ENCODE measurements around the gene CREB3L2. TPM values are rescaled to one million over a fixed set of nuclear protein-coding genes. Genes with fewer than 3 reads are reported as not detected.

Gene CREB3L2
- total and polyA plus RNA-seq, 10 of the 15 experiments (the other 5 are each of a cell fraction or from before 2014, with no cell fraction given): 6.4 to 67.1 (median 26.2) TPM

DNA sequence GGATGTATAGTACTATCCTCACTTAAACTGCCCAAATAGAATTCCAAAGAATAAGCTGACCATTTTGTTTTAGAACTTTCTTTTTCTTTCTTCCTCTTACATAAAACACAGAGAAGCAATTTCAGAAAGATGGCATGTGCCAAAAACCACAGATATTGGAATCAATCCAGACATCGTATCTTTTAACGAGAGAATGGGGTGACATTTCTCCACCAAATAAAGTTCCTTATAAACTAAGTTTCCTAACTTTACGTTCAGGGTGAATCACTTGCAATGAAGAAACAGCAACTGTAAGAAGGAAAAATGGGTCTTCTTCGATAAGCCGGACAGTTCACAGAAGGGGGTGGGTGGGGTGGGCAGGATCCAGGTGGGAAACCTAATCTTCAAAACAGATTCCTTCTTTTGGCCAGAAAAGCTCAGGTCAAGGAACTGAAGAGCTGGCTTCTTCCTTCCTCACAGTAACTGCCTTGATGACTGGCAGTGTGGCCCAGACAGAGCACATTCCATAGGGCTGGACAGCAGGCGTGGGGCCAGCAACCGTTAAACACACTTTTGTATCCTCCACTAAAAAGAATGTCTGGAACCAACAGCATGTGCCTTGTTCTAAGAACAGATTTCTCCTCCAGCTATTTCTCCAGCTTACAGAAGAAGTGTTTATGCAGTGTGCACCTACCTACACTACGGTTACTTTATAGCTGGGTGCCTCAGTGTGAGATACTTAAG is 31.5 kb downstream of the CREB3L2 start:
- H3K9me3 ChIP-seq (replicated peaks; ENCODE audit: control insufficient read depth, insufficient read depth, low read length): no peaks in the 10 kb centered on the region; the same call in 2 of the 3 replicates
- peaks cover 3 to 4% of the 10 kb centered on the region in 2 experiments; a peak in 2 of 4 replicates for H3K36me3 ChIP-seq (ENCODE audit: control insufficient read depth in 2 of 2, insufficient read depth in 2 of 2, low read length in 1 of 2)
- 66% methylated on average over 8 of the region's 8 CpGs for WGBS (ENCODE audit: insufficient coverage, insufficient replicate concordance, low lambda C conversion rate, missing lambda C conversion rate)
- peaks cover 14% of the 10 kb centered on the region for H3K4me1 ChIP-seq (ENCODE audit: control insufficient read depth, insufficient read depth, low read length)
- no peaks in the 10 kb centered on the region for H3K27me3 ChIP-seq (replicated peaks in 1 of 2; ENCODE audit: control insufficient read depth in 2 of 2, insufficient read depth in 2 of 2, low read length in 1 of 2)
- H2AFZ ChIP-seq (ENCODE audit: control insufficient read depth, low read depth, low read length): no peak overlapping the region
- H3K4me2 ChIP-seq (ENCODE audit: control insufficient read depth, insufficient read depth): no peak overlapping the region
- no peaks in the 10 kb centered on the region for H4K20me1 ChIP-seq (ENCODE audit: control insufficient read depth, insufficient read depth)
- SMC1A ChIA-PET (ENCODE audit: uncharacterized antibody, unreplicated experiment): interaction anchor here (1.4 to 3.3 kb wide), 3 partner anchors 11 to 29 kb away, joined by 5 to 16 read pairs (median 8); no protein-coding TSS in a partner anchor
- FAIRE-seq: no peak
- in situ Hi-C loops (cut with MboI): no loop called here
- H3K79me2 ChIP-seq (ENCODE audit: control insufficient read depth, insufficient read depth, low read length): peaks cover 84% of the 10 kb centered on the region
- RAD21 ChIA-PET (ENCODE audit: unreplicated experiment): interaction anchor here (0.6 to 1.3 kb wide), 2 partner anchors 11 to 159 kb away, joined by 3 to 5 read pairs; no protein-coding TSS in a partner anchor
- DNase-seq (ENCODE audit: low read depth, low spot score): no peak
- ATAC-seq: no peak
- CTCF ChIA-PET: interaction anchor here (0.7 to 1.2 kb wide), 2 partner anchors 12 to 607 kb away, joined by 3 read pairs; no protein-coding TSS in a partner anchor
- no peak overlapping the region for H3K27ac ChIP-seq (ENCODE audit: control insufficient read depth, insufficient read depth)
- intact Hi-C loops (cut with micrococcal nuclease; ENCODE audit: unreplicated experiment): no loop called here
- no peak overlapping the region for H3K4me3 ChIP-seq
- BruUV-seq (replicated peaks): no TSS peak
- POLR2A ChIA-PET: interaction anchor here (0.6 kb wide), 2 partner anchors 168 to 1313 kb away, joined by 3 read pairs; no protein-coding TSS in a partner anchor
- H3K9ac ChIP-seq (ENCODE audit: control insufficient read depth, insufficient read depth, low read length): no peak overlapping the region
- no peak for TF ChIP-seq HDGF (IDR thresholded peaks at IDR 0.05)
- TF ChIP-seq NRF1 (conservative IDR thresholded peaks at IDR 0.05; ENCODE audit: low read depth, low read length): no peak

DNA sequence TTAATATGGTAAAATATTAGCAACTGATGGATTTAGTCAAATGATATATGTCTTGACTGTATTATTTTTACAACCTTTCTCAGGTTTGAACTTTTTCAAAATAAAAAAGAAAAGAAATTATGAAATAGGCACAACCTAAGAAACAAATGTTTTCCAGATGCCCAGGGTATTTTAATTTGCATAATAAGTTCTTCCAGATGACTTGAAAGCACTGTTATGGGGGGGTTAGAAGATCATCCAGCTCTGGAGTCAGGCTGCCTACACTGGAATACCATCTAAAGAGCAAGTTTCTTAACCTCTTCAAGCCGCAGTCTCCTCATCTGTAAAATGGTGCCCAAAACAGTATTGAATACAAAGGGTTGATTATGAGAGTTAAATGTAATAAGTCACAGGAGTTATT is 32.1 kb downstream of the CREB3L2 start:
- ChIA-PET CTCF (interaction anchor here (1.2 kb wide), 1 partner anchor 12 kb away, joined by 3 read pairs; no protein-coding TSS in a partner anchor), SMC1A (ENCODE audit: uncharacterized antibody, unreplicated experiment) (interaction anchor here (1.4 to 3.3 kb wide), 4 partner anchors 11 to 30 kb away, joined by 3 to 16 read pairs (median 6); no protein-coding TSS in a partner anchor), RAD21 (ENCODE audit: unreplicated experiment) (interaction anchor here (0.6 to 1.3 kb wide), 2 partner anchors 12 to 158 kb away, joined by 3 to 5 read pairs; no protein-coding TSS in a partner anchor), POLR2A (no interaction called here)
- Histone ChIP-seq H3K4me1 (ENCODE audit: control insufficient read depth, insufficient read depth, low read length) (peaks cover 12% of the 10 kb centered on the region), H3K79me2 (ENCODE audit: control insufficient read depth, insufficient read depth, low read length) (peaks cover 84% of the 10 kb centered on the region), H3K27ac (ENCODE audit: control insufficient read depth, insufficient read depth) (no peak overlapping the region), H3K9ac (ENCODE audit: control insufficient read depth, insufficient read depth, low read length) (no peak overlapping the region), H3K9me3 (replicated peaks; ENCODE audit: control insufficient read depth, insufficient read depth, low read length) (no peaks in the 10 kb centered on the region; the same call in 2 of the 3 replicates), H3K27me3 (replicated peaks in 1 of 2; ENCODE audit: control insufficient read depth in 2 of 2, insufficient read depth in 2 of 2, low read length in 1 of 2) (no peaks in the 10 kb centered on the region), H3K4me2 (ENCODE audit: control insufficient read depth, insufficient read depth) (no peak overlapping the region), H4K20me1 (ENCODE audit: control insufficient read depth, insufficient read depth) (no peaks in the 10 kb centered on the region), H2AFZ (ENCODE audit: control insufficient read depth, low read depth, low read length) (no peak overlapping the region), H3K4me3 (no peak overlapping the region), H3K36me3 (ENCODE audit: control insufficient read depth in 2 of 2, insufficient read depth in 2 of 2, low read length in 1 of 2) (peaks cover 3 to 4% of the 10 kb centered on the region in 2 experiments; a peak in 2 of 4 replicates)
- no TSS peak for BruUV-seq (replicated peaks)
- 94% methylated on average over 1 of the region's 1 CpG for WGBS (ENCODE audit: insufficient coverage, insufficient replicate concordance, low lambda C conversion rate, missing lambda C conversion rate)
- TF ChIP-seq CHD4 (IDR thresholded peaks at IDR 0.05) (no peak), EP300 (IDR thresholded peaks at IDR 0.05; ENCODE audit: borderline replicate concordance in 1 of 2, control insufficient read depth in 1 of 2, low read depth in 2 of 2, low read length in 2 of 2) (no peak), EZH2 (IDR thresholded peaks at IDR 0.05; ENCODE audit: borderline replicate concordance, control insufficient read depth, low read depth, low read length) (no peak), MYB (IDR thresholded peaks at IDR 0.05; ENCODE audit: borderline replicate concordance, low read depth, low read length) (no peak), ZNF384 (IDR thresholded peaks at IDR 0.05; ENCODE audit: borderline replicate concordance, low read depth, low read length) (no peak), PAX8 (IDR thresholded peaks at IDR 0.05) (no peak), TCF12 (IDR thresholded peaks at IDR 0.05; ENCODE audit: low read depth, low read length) (no peak), SMAD1 (IDR thresholded peaks at IDR 0.05; ENCODE audit: low read depth, partially characterized antibody) (no peak), SRF (IDR thresholded peaks at IDR 0.05; ENCODE audit: low read depth in 2 of 2, low read length in 2 of 2) (no peak)
- DNase-seq (ENCODE audit: low read depth, low spot score): no peak
- in situ Hi-C loops (cut with MboI) (no loop called here), intact Hi-C loops (cut with micrococcal nuclease; ENCODE audit: unreplicated experiment) (no loop called here)
- FAIRE-seq: no peak
- ATAC-seq: no peak

Data from GM12878 (cell line).